Measurements from ENCODE around the gene ADORA2B. TPM values are rescaled to one million over a fixed set of nuclear protein-coding genes. Genes with fewer than 3 reads are reported as not detected.

Gene ADORA2B
- total and polyA plus RNA-seq, 2 of the 4 experiments (the other 2 are of a cell fraction), result 5.2 to 5.5 TPM

DNA sequence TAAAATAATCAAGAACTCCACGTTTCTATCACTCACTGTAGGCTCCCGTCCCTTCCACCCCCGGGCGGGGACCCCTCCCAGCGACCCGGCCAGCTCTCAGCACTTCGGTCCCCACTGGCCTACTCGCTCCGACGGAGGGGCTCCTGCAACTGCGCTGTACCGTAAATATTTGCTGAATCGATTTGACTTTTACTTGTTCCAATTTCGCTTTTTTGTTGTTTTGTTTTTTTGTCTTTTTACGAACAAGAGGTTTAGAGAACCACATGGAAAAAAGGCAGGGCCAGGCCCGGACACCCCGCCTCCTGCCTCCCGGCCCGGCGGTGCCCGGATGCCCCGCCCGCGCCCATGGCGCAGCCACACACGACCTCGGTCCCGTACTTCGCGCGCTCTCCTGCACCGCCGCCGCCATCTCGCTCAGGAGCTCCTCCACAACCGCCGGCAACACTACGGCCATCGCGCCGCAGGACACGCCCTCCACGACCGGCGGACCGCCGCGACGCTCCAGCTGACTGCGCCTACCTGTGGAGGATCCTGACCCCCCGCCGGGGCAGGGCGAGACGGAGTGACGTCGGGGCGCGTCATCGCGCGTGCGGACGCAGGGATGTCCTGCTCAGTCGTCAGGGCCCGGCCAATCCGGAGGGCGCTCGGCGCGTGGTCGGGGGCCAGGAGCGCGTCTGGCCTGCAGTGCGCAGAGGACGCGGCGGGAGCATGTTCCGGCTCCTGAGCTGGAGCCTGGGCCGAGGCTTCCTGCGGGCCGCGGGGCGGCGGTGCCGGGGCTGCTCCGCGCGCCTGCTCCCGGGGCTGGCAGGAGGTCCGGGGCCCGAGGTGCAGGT is 54.4 kb downstream of the ADORA2B start, which contains the start of the genes TTC19 and ZSWIM7 (continued):
- TF ChIP-seq CHD1 (IDR thresholded peaks at IDR 0.05; ENCODE audit: low read depth, low read length), result no peak

- Histone ChIP-seq H3K4ac (ENCODE audit: low read depth, low read length) (peak overlapping the region; percentile 19; the same call in 1 of the 2 replicates), H3K18ac (ENCODE audit: low read depth, low read length) (no peak overlapping the region), H3K27me3 (ENCODE audit: control insufficient read depth, insufficient read depth, low read length) (no peaks in the 10 kb centered on the region), H4K91ac (ENCODE audit: insufficient read depth, low read depth, low read length) (peak overlapping the region; percentile 38), H2AK5ac (ENCODE audit: low read depth, low read length) (0 out of 2 replicates have a peak overlapping the region, but pooled peaks have one; percentile 5), H3K9me3 (ENCODE audit: control insufficient read depth, insufficient read depth, low read length) (no peaks in the 10 kb centered on the region), H2BK20ac (ENCODE audit: low read depth, low read length) (no peak overlapping the region), H3K36me3 (ENCODE audit: control insufficient read depth, insufficient read depth, low read length) (peaks cover 27% of the 10 kb centered on the region), H3K27ac (ENCODE audit: insufficient read depth, low read length) (peak overlapping the region; percentile 22), H2BK120ac (ENCODE audit: low read depth, low read length) (no peak overlapping the region), H3K56ac (ENCODE audit: extremely low read depth, insufficient read depth, low read length) (peak overlapping the region; percentile 16; the same call in 1 of the 2 replicates), H2AFZ (replicated peaks; ENCODE audit: low read length, poor library complexity) (peak overlapping the region; percentile 95), H3K4me3 (ENCODE audit: insufficient read depth, low read depth, low read length) (peak overlapping the region; percentile 72), H4K5ac (ENCODE audit: low read depth, low read length) (peak overlapping the region; percentile 18; the same call in 1 of the 2 replicates), H2BK5ac (ENCODE audit: low read depth, low read length, poor library complexity, severe bottlenecking) (peak overlapping the region; percentile 95), H3K4me1 (ENCODE audit: control insufficient read depth, insufficient read depth, low read length) (peaks cover 6% of the 10 kb centered on the region; the same call in 1 of the 2 replicates), H3K9ac (ENCODE audit: low read depth, low read length) (peak overlapping the region; percentile 91), H2AK9ac (replicated peaks; ENCODE audit: low read depth, low read length, poor library complexity) (peak overlapping the region; percentile 94), H4K8ac (ENCODE audit: low read depth in 2 of 2, low read length in 2 of 2) (peak overlapping the region; percentile 35 to 67; a peak in 2 of 4 replicates), H2BK15ac (ENCODE audit: low read depth, low read length) (no peak overlapping the region), H3K4me2 (ENCODE audit: low read depth, low read length) (peak overlapping the region; percentile 99), H3K23ac (ENCODE audit: low read depth, low read length) (peak overlapping the region; percentile 88; the same call in 1 of the 2 replicates), H3K79me1 (ENCODE audit: low read depth in 1 of 2, low read length in 2 of 2) (peaks cover 32 to 50% of the 10 kb centered on the region in 2 experiments), H4K20me1 (ENCODE audit: insufficient read depth, low read length) (peaks cover 5% of the 10 kb centered on the region; the same call in 1 of the 2 replicates), H3K14ac (replicated peaks; ENCODE audit: low read depth, low read length) (peak overlapping the region; percentile 54), H3K9me1 (ENCODE audit: insufficient read depth, low read length) (peaks cover 7% of the 10 kb centered on the region)
- peak; percentile 22 for DNase-seq
- in situ Hi-C loops (cut with MboI; ENCODE audit: low sequenced_read_pairs), result loop anchor here (5.0 kb wide), 1 partner anchor 173 kb away; no protein-coding TSS in a partner anchor
- dilution Hi-C loops (cut with HindIII; ENCODE audit: low sequenced_read_pairs, unreplicated experiment), result no loop called here
- ATAC-seq (ENCODE audit: low read depth), result peak; percentile 35
- POLR2A ChIA-PET (ENCODE audit: unreplicated experiment), result no interaction called here
- BruUV-seq (replicated peaks), result no TSS peak
- CTCF ChIA-PET, result interaction anchor here (0.6 to 1.1 kb wide), 3 partner anchors 13 to 58 kb away, joined by 3 to 4 read pairs (median 3); partner anchors contain the start of gene ADORA2B
- 1% methylated on average over 28 of the region's 64 CpGs; no CpG with 5 or more reads in 1 of the 2 experiments for WGBS, 2 experiments (ENCODE audit: extremely low coverage in 2 of 2, insufficient read length in 1 of 2)
- intact Hi-C loops (cut with micrococcal nuclease), result loop anchor here (2.0 kb wide), 2 partner anchors 79 to 739 kb away; no protein-coding TSS in a partner anchor
- TF ChIP-seq BHLHE40 (IDR thresholded peaks at IDR 0.05; ENCODE audit: low read depth, low read length) (no peak), CHD1 (IDR thresholded peaks at IDR 0.05; ENCODE audit: low read depth, low read length) (no peak), RCOR1 (IDR thresholded peaks at IDR 0.05; ENCODE audit: insufficient replicate concordance, low read length) (no peak), RFX5 (IDR thresholded peaks at IDR 0.05; ENCODE audit: low read depth, low read length) (no peak), NFE2L2 (IDR thresholded peaks at IDR 0.05; ENCODE audit: low read depth, low read length) (no peak), MAFK (IDR thresholded peaks at IDR 0.05; ENCODE audit: low read depth, low read length) (no peak), MAZ (IDR thresholded peaks at IDR 0.05; ENCODE audit: borderline replicate concordance, low read depth, low read length) (no peak), SMC3 (IDR thresholded peaks at IDR 0.05; ENCODE audit: low read depth, low read length) (no peak), CEBPB (IDR thresholded peaks at IDR 0.05; ENCODE audit: low read depth, low read length) (no peak)
- TF ChIP-seq, protein P1, sequence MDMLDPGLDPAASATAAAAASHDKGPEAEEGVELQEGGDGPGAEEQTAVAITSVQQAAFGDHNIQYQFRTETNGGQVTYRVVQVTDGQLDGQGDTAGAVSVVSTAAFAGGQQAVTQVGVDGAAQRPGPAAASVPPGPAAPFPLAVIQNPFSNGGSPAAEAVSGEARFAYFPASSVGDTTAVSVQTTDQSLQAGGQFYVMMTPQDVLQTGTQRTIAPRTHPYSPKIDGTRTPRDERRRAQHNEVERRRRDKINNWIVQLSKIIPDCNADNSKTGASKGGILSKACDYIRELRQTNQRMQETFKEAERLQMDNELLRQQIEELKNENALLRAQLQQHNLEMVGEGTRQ (IDR thresholded peaks at IDR 0.05; ENCODE audit: low read depth, low read length), result no peak
These were observed 55.3 kb downstream of the ADORA2B start for GRCh38 chr17:15999974-16000827.

All from IMR-90 (cell line).